Stomach (tissue), 4 donors: ENCODE results near the gene KANK4.

Experiments
- POLR2A ChIP-seq, 4 donors: fragments of 450-650 bp; IDR thresholded peaks; one replicate each; pipeline ENCODE4 v1.6.1; 2016; ENCODE audit warnings: antibody characterized with exemption in 4 of 4, control low read depth in 2 of 4, mild to moderate bottlenecking in 1 of 4, moderate library complexity in 1 of 4
- POLR2AphosphoS5 ChIP-seq, 3 donors: sonication (generic); formaldehyde crosslinking; IDR thresholded peaks; one replicate each; pipeline ENCODE4 v1.6.1; 2016; ENCODE audit warnings: antibody characterized with exemption in 3 of 3
- TF ChIP-seq, protein P1 (sequence below), 7 experiments: fragments of 450-650 bp in 4 of 7; fragments of 200-600 bp in 3 of 7; sonication (generic) in 3 of 7; IDR thresholded peaks; one replicate each; pipeline ENCODE4 v1.5.1; 2016 to 2019; ENCODE audit warnings: antibody characterized with exemption in 7 of 7, control low read depth in 2 of 7, mild to moderate bottlenecking in 1 of 7

DNA sequence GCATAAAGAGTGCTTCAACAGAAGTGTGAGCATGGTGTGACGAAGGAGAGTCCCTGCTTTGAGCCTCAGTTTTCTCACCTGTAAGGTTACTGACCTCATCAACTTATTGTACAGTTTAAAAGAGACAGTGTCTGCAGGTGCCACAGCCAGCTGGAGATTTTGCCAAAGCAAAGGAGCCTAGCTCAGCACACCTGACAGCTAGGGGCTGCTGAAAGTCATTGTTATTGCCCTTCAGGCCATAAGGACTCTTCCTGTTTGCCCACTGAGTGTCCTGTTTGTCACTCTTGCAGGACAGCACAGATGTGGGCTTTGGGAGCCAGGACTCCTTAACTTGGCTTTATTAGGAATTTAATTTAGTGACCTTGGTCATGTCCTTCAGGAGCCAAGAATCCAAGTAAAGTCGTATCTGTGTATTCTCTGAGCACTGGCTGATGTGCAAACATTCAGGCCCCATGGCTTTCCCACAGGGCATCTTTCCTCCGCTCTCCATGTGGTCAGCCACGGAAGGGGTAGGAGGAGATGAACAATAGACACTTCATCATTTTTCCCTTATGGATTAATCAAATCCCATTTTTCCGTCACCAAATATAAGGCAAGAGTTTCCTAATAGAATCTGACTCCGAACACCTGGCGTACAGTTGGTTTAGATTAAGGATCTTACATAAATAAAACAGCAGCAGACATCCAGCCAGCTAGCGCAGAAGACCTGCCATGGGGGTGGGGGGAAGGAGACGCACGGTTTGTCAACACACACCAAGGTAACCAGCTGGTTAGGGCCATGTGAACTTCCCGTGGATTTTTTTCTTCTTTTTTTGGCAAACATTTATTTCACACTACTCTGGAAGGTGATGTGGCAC is 43.1 kb upstream of the KANK4 start:
- TF ChIP-seq, protein P1, sequence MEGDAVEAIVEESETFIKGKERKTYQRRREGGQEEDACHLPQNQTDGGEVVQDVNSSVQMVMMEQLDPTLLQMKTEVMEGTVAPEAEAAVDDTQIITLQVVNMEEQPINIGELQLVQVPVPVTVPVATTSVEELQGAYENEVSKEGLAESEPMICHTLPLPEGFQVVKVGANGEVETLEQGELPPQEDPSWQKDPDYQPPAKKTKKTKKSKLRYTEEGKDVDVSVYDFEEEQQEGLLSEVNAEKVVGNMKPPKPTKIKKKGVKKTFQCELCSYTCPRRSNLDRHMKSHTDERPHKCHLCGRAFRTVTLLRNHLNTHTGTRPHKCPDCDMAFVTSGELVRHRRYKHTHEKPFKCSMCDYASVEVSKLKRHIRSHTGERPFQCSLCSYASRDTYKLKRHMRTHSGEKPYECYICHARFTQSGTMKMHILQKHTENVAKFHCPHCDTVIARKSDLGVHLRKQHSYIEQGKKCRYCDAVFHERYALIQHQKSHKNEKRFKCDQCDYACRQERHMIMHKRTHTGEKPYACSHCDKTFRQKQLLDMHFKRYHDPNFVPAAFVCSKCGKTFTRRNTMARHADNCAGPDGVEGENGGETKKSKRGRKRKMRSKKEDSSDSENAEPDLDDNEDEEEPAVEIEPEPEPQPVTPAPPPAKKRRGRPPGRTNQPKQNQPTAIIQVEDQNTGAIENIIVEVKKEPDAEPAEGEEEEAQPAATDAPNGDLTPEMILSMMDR (IDR thresholded peaks at IDR 0.05): no peak
- TF ChIP-seq POLR2A (IDR thresholded peaks at IDR 0.05) (no peak), POLR2AphosphoS5 (IDR thresholded peaks at IDR 0.05) (no peak)
